H1 (cell line): ENCODE measurements around the gene CACNA2D1. TPM values are rescaled to one million over a fixed set of nuclear protein-coding genes. Genes with fewer than 3 reads are reported as not detected.

ENCODE experiments used
- CTCF ChIA-PET: fragments of 300-600 bp; sonication (Branson Sonifier 250); formaldehyde crosslinking; loops from one replicate; lab custom pipeline; 2021; ENCODE audit not compliant: partially characterized antibody; lab: Charles Lee
- POLR2A ChIA-PET: fragments of 300-600 bp; sonication (Branson Sonifier 250); formaldehyde crosslinking; loops from one replicate; lab custom pipeline; 2021; ENCODE audit warnings: inconsistent platforms; ENCODE audit not compliant: partially characterized antibody; lab: Charles Lee
- DNase-seq, 2 experiments: peaks; one replicate each; pipeline versions ENCODE4 v3.0.0 to v3.0.0-alpha.2; 2010 to 2022; ENCODE audit warnings: low spot score in 2 of 2, low read depth in 1 of 2, mixed read lengths in 1 of 2
- FAIRE-seq: peaks from 2 replicates; lab custom pipeline; 2011; peaks lifted over from hg19 to GRCh38; lab: Jason Lieb, UNC
- H2AFZ ChIP-seq: 2 replicates; pipeline ENCODE4 v1.8.1; 2012; ENCODE audit warnings: low read length, inconsistent platforms
- H2AK5ac ChIP-seq: 2 replicates; pipeline ENCODE4 v1.6.1; 2013; ENCODE audit warnings: low read depth, low read length
- H2BK120ac ChIP-seq: replicated peaks from 2 replicates; pipeline ENCODE3; 2013; ENCODE audit warnings: low read depth, low read length, inconsistent platforms
- H2BK12ac ChIP-seq: 2 replicates; pipeline ENCODE4 v1.6.1; 2013; ENCODE audit warnings: low read depth, low read length
- H2BK15ac ChIP-seq: 2 replicates; pipeline ENCODE4 v1.6.1; 2013; ENCODE audit warnings: low read length
- H2BK20ac ChIP-seq: 2 replicates; pipeline ENCODE4 v1.6.1; 2013; ENCODE audit warnings: low read length
- H2BK5ac ChIP-seq: 2 replicates; pipeline ENCODE4 v1.6.1; 2013; ENCODE audit warnings: low read depth, low read length
- H3K14ac ChIP-seq: 2 replicates; pipeline ENCODE4 v1.6.1; 2013; ENCODE audit warnings: inconsistent platforms; ENCODE audit not compliant: insufficient read length
- H3K18ac ChIP-seq: 2 replicates; pipeline ENCODE4 v1.6.1; 2013; ENCODE audit warnings: low read length; ENCODE audit errors: extremely low read depth
- H3K23ac ChIP-seq: 2 replicates; pipeline ENCODE4 v1.6.1; 2013; ENCODE audit warnings: inconsistent platforms; ENCODE audit not compliant: insufficient read length
- H3K23me2 ChIP-seq: 2 replicates; pipeline ENCODE4 v1.6.1; 2013; ENCODE audit warnings: low read depth, low read length
- H3K27ac ChIP-seq: 2 replicates; pipeline ENCODE4 v1.6.1; 2011; ENCODE audit warnings: low read depth, low read length, inconsistent platforms
- H3K27me3 ChIP-seq, 4 experiments: replicated peaks in 1 of 4; 1 replicate in 1 of 4; 2 replicates in 3 of 4; pipeline versions ENCODE4 v1.6.1 to v1.8.1; 2011 to 2013; ENCODE audit warnings: low read length in 3 of 4, mild to moderate bottlenecking in 3 of 4, inconsistent platforms in 2 of 4, mixed read lengths in 2 of 4, moderate library complexity in 1 of 4; ENCODE audit not compliant: control insufficient read depth in 3 of 4, insufficient read depth in 3 of 4; ENCODE audit errors: extremely low read depth in 1 of 4
- H3K36me3 ChIP-seq, 4 experiments: 2 replicates each; pipeline versions ENCODE4 v1.6.1 to v1.8.1; 2011 to 2013; ENCODE audit warnings: mild to moderate bottlenecking in 4 of 4, low read length in 3 of 4, moderate library complexity in 2 of 4, control low read depth in 1 of 4, inconsistent platforms in 1 of 4; ENCODE audit not compliant: insufficient read depth in 4 of 4, control insufficient read depth in 2 of 4
- H3K4ac ChIP-seq: replicated peaks from 2 replicates; pipeline ENCODE3; 2013; ENCODE audit warnings: low read length, low read depth, mixed read lengths, inconsistent platforms; ENCODE audit not compliant: insufficient read length
- H3K4me1 ChIP-seq, 4 experiments: replicated peaks in 1 of 4; 1 replicate in 1 of 4; 2 replicates in 3 of 4; pipeline versions ENCODE4 v1.6.1 to v1.8.1; 2011 to 2013; ENCODE audit warnings: low read length in 3 of 4, inconsistent platforms in 2 of 4, mixed read lengths in 1 of 4; ENCODE audit not compliant: insufficient read depth in 4 of 4, control insufficient read depth in 3 of 4
- H3K4me2 ChIP-seq, 2 experiments: 2 replicates each; pipeline versions ENCODE4 v1.6.1 to v1.8.1; 2011 to 2013; ENCODE audit warnings: low read depth in 2 of 2, low read length in 2 of 2, control low read depth in 1 of 2, inconsistent platforms in 1 of 2, mild to moderate bottlenecking in 1 of 2; ENCODE audit not compliant: insufficient read depth in 1 of 2
- H3K4me3 ChIP-seq, 4 experiments: fragments of 200-600, 300-600 bp in 1 of 4; sonication (generic), shearing (Covaris generic), sonication (Bioruptor Twin) in 1 of 4; 2 replicates each; pipeline versions ENCODE4 v1.5.1 to v1.8.1; 2011 to 2016; ENCODE audit warnings: low read length in 4 of 4, low read depth in 3 of 4, control low read depth in 2 of 4, inconsistent platforms in 2 of 4, mild to moderate bottlenecking in 2 of 4, mixed read lengths in 1 of 4, moderate library complexity in 1 of 4; ENCODE audit not compliant: insufficient read depth in 2 of 4; ENCODE audit errors: extremely low read depth in 1 of 4
- H3K56ac ChIP-seq: replicated peaks from 2 replicates; pipeline ENCODE3; 2013; ENCODE audit warnings: low read depth, mild to moderate bottlenecking, mixed read lengths, low read length, inconsistent platforms; ENCODE audit not compliant: insufficient read length
- H3K79me1 ChIP-seq: 2 replicates; pipeline ENCODE4 v1.6.1; 2013; ENCODE audit warnings: low read depth, low read length, control low read depth
- H3K79me2 ChIP-seq, 2 experiments: 2 replicates each; pipeline versions ENCODE4 v1.6.1 to v1.8.1; 2012 to 2013; ENCODE audit warnings: low read length in 2 of 2, mild to moderate bottlenecking in 2 of 2, inconsistent platforms in 1 of 2; ENCODE audit not compliant: insufficient read depth in 2 of 2, control insufficient read depth in 1 of 2
- H3K9ac ChIP-seq, 4 experiments: replicated peaks in 1 of 4; 1 replicate in 1 of 4; 2 replicates in 3 of 4; pipeline versions ENCODE4 v1.6.1 to v1.8.1; 2011 to 2013; ENCODE audit warnings: low read depth in 3 of 4, low read length in 3 of 4, control low read depth in 2 of 4, mild to moderate bottlenecking in 2 of 4, moderate library complexity in 2 of 4, inconsistent platforms in 1 of 4; ENCODE audit errors: extremely low read depth in 1 of 4
- H3K9me3 ChIP-seq, 2 experiments: 2 replicates each; pipeline versions ENCODE4 v1.6.1 to v1.8.1; 2012 to 2013; ENCODE audit warnings: mild to moderate bottlenecking in 2 of 2, moderate library complexity in 2 of 2, control low read depth in 1 of 2, inconsistent platforms in 1 of 2, low read depth in 1 of 2, low read length in 1 of 2, mixed read lengths in 1 of 2; ENCODE audit not compliant: insufficient read depth in 2 of 2
- H4K20me1 ChIP-seq, 2 experiments: replicated peaks in 1 of 2; 2 replicates each; pipeline versions ENCODE3 to v1.8.1; 2011 to 2013; ENCODE audit warnings: inconsistent platforms in 2 of 2, low read length in 2 of 2, mild to moderate bottlenecking in 1 of 2; ENCODE audit not compliant: insufficient read depth in 2 of 2, control insufficient read depth in 1 of 2
- H4K5ac ChIP-seq: 2 replicates; pipeline ENCODE4 v1.6.1; 2013; ENCODE audit warnings: low read length, low read depth, mixed read lengths, inconsistent platforms; ENCODE audit not compliant: insufficient read length
- H4K8ac ChIP-seq: 2 replicates; pipeline ENCODE4 v1.8.0; 2013; ENCODE audit warnings: mild to moderate bottlenecking, moderate library complexity, low read length, inconsistent platforms; ENCODE audit not compliant: insufficient read depth; ENCODE audit errors: extremely low read depth
- H4K91ac ChIP-seq: replicated peaks from 2 replicates; pipeline ENCODE3; 2013; ENCODE audit warnings: low read length, mixed read lengths, inconsistent platforms; ENCODE audit not compliant: insufficient read length
- SIN3A ChIP-seq, 2 experiments: IDR thresholded peaks in 1 of 2; conservative IDR thresholded peaks in 1 of 2; 2 replicates each; pipeline ENCODE4 v1.6.1; 2011 to 2012; ENCODE audit warnings: low read length in 2 of 2, improper control_type of control experiment in 1 of 2, low read depth in 1 of 2, mild to moderate bottlenecking in 1 of 2
- SRF ChIP-seq: IDR thresholded peaks from 2 replicates; pipeline ENCODE4 v1.6.1; 2011; ENCODE audit warnings: mild to moderate bottlenecking, low read depth, low read length, moderate library complexity
- YY1 ChIP-seq: IDR thresholded peaks from 2 replicates; pipeline ENCODE4 v1.6.1; 2011; ENCODE audit warnings: low read depth, mild to moderate bottlenecking, low read length
- WGBS, 2 experiments: shearing (Covaris generic) in 1 of 2; methylation state at CpG; one replicate each; pipeline versions ENCODE4 v1.1.6 to v1.1.7; 2013 to 2015; ENCODE audit warnings: low lambda C conversion rate in 2 of 2, mixed read lengths in 2 of 2, inconsistent platforms in 1 of 2, low coverage in 1 of 2, missing lambda C conversion rate in 1 of 2; ENCODE audit not compliant: insufficient replicate concordance in 2 of 2, insufficient coverage in 1 of 2, insufficient read length in 1 of 2; ENCODE audit errors: extremely low coverage in 1 of 2, missing lambda C conversion rate in 1 of 2; 5-methylcytosine and 5-hydroxymethylcytosine counted together
- polyA plus RNA-seq, 7 experiments: library from polyadenylated mRNA; depleted of rRNA in 3 of 7; stranded (reverse) in 5 of 7; unstranded in 2 of 7; fragments of >200 nt in 5 of 7; fragments of 200-250 nt in 2 of 7; gene quantifications; 1 replicate in 5 of 7; 2 replicates in 1 of 7; 4 replicates in 1 of 7; pipeline versions ENCODE4 v1.2.1 to v1.2.3, GENCODE V29; 2011 to 2013; ENCODE audit warnings: missing spikeins in 2 of 7, mixed read lengths in 2 of 7
- total RNA-seq: library from RNA; stranded (reverse); fragmentation: NEBNext Ultra II Directional; extraction: Animal tissue kit (Norgen Biotek cat#: 25700); gene quantifications from 2 replicates; pipeline ENCODE4 v1.2.1, GENCODE V29; 2021
- TF ChIP-seq, protein P1 (sequence below): IDR thresholded peaks from 2 replicates; pipeline ENCODE4 v1.6.1; 2012; ENCODE audit warnings: inconsistent platforms

The CACNA2D1 gene
- total and polyA plus RNA-seq, 2 of the 8 experiments (the other 6 are each of a cell fraction or from before 2014, with no cell fraction given) = 4.3 to 27.3 TPM

DNA sequence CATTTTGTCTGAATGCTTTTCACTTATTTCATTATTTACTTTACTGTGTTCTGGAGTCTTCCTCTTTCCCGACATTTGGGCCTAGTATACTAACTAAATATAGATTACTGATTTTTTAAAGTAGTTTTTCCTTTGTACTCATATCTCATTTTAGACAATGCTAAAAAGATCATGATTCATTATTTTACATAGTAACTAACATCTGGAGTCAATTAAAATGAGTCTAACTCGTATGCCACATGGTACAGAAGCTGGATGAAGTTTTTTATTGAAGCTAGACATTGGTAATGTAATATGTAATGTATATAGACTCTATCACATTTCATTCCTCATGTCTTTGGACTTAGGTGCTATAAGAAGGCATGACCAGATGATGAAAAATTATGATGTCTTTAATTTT is 517.4 kb downstream of the CACNA2D1 start:
- no peak for FAIRE-seq
- no peak overlapping the region for H3K27ac ChIP-seq
- no peak overlapping the region for H2BK20ac ChIP-seq
- POLR2A ChIA-PET = no interaction called here
- H3K9me3 ChIP-seq = no peaks in the 10 kb centered on the region
- H3K18ac ChIP-seq = no peak overlapping the region
- H2AFZ ChIP-seq = no peak overlapping the region
- H3K79me2 ChIP-seq = no peaks in the 10 kb centered on the region
- no peak overlapping the region for H4K5ac ChIP-seq
- no peaks in the 10 kb centered on the region for H3K23me2 ChIP-seq
- no peak overlapping the region for H4K91ac ChIP-seq
- H3K56ac ChIP-seq = no peak overlapping the region
- H3K23ac ChIP-seq = no peak overlapping the region
- no peak overlapping the region for H3K4me2 ChIP-seq
- H3K9ac ChIP-seq = no peak overlapping the region
- peaks cover 0 to 4% (median 0%) of the 10 kb centered on the region in 4 experiments; a peak in 1 of 7 replicates for H3K4me1 ChIP-seq
- H3K36me3 ChIP-seq = no peaks in the 10 kb centered on the region
- no peak overlapping the region for H2BK15ac ChIP-seq
- CTCF ChIA-PET = interaction anchor here (1.0 kb wide), 1 partner anchor 425 kb away, joined by 4 read pairs; no protein-coding TSS in a partner anchor
- no peak overlapping the region for H2BK120ac ChIP-seq
- no peaks in the 10 kb centered on the region for H4K20me1 ChIP-seq
- H3K79me1 ChIP-seq = no peaks in the 10 kb centered on the region
- H2BK12ac ChIP-seq = no peak overlapping the region
- no peak overlapping the region for H3K4ac ChIP-seq
- H3K4me3 ChIP-seq = no peak overlapping the region
- H4K8ac ChIP-seq = no peak overlapping the region
- H3K27me3 ChIP-seq = no peaks in the 10 kb centered on the region
- no peak overlapping the region for H2BK5ac ChIP-seq
- no peak for DNase-seq
- H2AK5ac ChIP-seq = no peak overlapping the region
- H3K14ac ChIP-seq = no peak overlapping the region
- 91% methylated on average over 2 of the region's 2 CpGs; no CpG with 5 or more reads in 1 of the 2 experiments for WGBS, 2 experiments
- TF ChIP-seq SIN3A (conservative IDR thresholded peaks at IDR 0.05 in 1 of 2, IDR thresholded peaks at IDR 0.05 in 1 of 2; ENCODE audit: low read depth in 1 of 2, low read length in 2 of 2) = no peak
- no peak for TF ChIP-seq SRF
- TF ChIP-seq YY1 = no peak
- TF ChIP-seq, protein P1, sequence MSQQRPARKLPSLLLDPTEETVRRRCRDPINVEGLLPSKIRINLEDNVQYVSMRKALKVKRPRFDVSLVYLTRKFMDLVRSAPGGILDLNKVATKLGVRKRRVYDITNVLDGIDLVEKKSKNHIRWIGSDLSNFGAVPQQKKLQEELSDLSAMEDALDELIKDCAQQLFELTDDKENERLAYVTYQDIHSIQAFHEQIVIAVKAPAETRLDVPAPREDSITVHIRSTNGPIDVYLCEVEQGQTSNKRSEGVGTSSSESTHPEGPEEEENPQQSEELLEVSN = no peak
